ENCODE measurements around the gene RAP1A. TPM values are rescaled to one million over a fixed set of nuclear protein-coding genes. Genes with fewer than 3 reads are reported as not detected.
A peak's percentile ranks its signal among the peaks of the same experiment; 100 is the strongest.

RAP1A gene
- total and polyA plus RNA-seq, 2 donors (not counting 3 experiments of a cell fraction or from before 2014, with no cell fraction given), result 17.8 to 56.4 TPM

- POLR2A ChIA-PET, result no interaction called here
- no TSS peak for BruUV-seq (replicated peaks)
Measured at GRCh38 chr1:111742938-111743549, 123.5 kb downstream of the RAP1A start.

GRCh38 chr1:111743679-111744101, 124.1 kb downstream of the RAP1A start:
- peaks cover 4 to 6% of the 10 kb centered on the region in 2 experiments for H3K27me3 ChIP-seq (ENCODE audit: control insufficient read depth in 2 of 2, insufficient read depth in 2 of 2, low read length in 2 of 2)
- H3K79me2 ChIP-seq (ENCODE audit: control insufficient read depth, insufficient read depth, low read length), result no peaks in the 10 kb centered on the region
- H3K27ac ChIP-seq (ENCODE audit: insufficient read depth, low read depth, low read length), result no peak overlapping the region
- POLR2A ChIA-PET, result interaction anchor here (0.6 kb wide), 1 partner anchor 134 kb away, joined by 5 read pairs; no protein-coding TSS in a partner anchor
- no peak overlapping the region for H2AFZ ChIP-seq (ENCODE audit: low read depth, low read length)
- H3K4me1 ChIP-seq (ENCODE audit: control insufficient read depth, extremely low read depth, insufficient read depth, low read length), result peaks cover 10% of the 10 kb centered on the region
- DNase-seq (ENCODE audit: low read depth, low spot score) (peak; percentile 38), FAIRE-seq (no peak)
- H3K9me3 ChIP-seq (replicated peaks; ENCODE audit: control insufficient read depth, insufficient read depth, low read length), result no peaks in the 10 kb centered on the region
- CTCF ChIA-PET, result interaction anchor here (1.0 to 11.1 kb wide), 5 partner anchors 10 to 262 kb away, joined by 3 to 487 read pairs (median 6); no protein-coding TSS in a partner anchor
- no TSS peak for BruUV-seq (replicated peaks)
- peak; percentile 23 for TF ChIP-seq GATA2 (IDR thresholded peaks at IDR 0.05; ENCODE audit: insufficient read depth, insufficient read length, low read depth, low read length)
- TF ChIP-seq POLR2A (IDR thresholded peaks at IDR 0.05; ENCODE audit: low read depth, low read length), result no peak
- no peak for TF ChIP-seq MAX (IDR thresholded peaks at IDR 0.05; ENCODE audit: insufficient read depth, insufficient read length)
- TF ChIP-seq MYC (IDR thresholded peaks at IDR 0.05; ENCODE audit: low read depth, low read length), result no peak
- no peak for TF ChIP-seq EZH2 (IDR thresholded peaks at IDR 0.05; ENCODE audit: borderline replicate concordance, low read depth, low read length, severe bottlenecking)
- TF ChIP-seq FOS (IDR thresholded peaks at IDR 0.05; ENCODE audit: borderline replicate concordance, insufficient read depth, low read length), result no peak
- no peak for TF ChIP-seq CTCF (IDR thresholded peaks at IDR 0.05; ENCODE audit: extremely low read depth in 1 of 2, insufficient read depth in 1 of 2, low read depth in 1 of 2, low read length in 2 of 2)
- no peak for TF ChIP-seq JUN (IDR thresholded peaks at IDR 0.05; ENCODE audit: borderline replicate concordance, insufficient read depth, insufficient read length, low read depth)
- TF ChIP-seq POLR2AphosphoS5 (IDR thresholded peaks at IDR 0.05; ENCODE audit: insufficient read depth, low read depth, low read length), result no peak
- H3K4me2 ChIP-seq (ENCODE audit: insufficient read depth, low read length), result no peak overlapping the region
- H3K36me3 ChIP-seq (ENCODE audit: control insufficient read depth in 2 of 2, extremely low read depth in 1 of 2, insufficient read depth in 2 of 2, low read length in 2 of 2), result no peaks in the 10 kb centered on the region
- intact Hi-C loops (cut with micrococcal nuclease) (no loop called here), dilution Hi-C loops (cut with MboI; ENCODE audit: extremely low pct_ligation_motif_present, low sequenced_read_pairs) (no loop called here)
- H3K4me3 ChIP-seq (replicated peaks in 1 of 3; ENCODE audit: insufficient read depth in 1 of 3, low read depth in 1 of 3, low read length in 3 of 3), result no peak overlapping the region
- H3K9ac ChIP-seq (replicated peaks; ENCODE audit: extremely low read depth, insufficient read depth, low read length), result no peak overlapping the region
- no peaks in the 10 kb centered on the region for H3K9me1 ChIP-seq (replicated peaks; ENCODE audit: control insufficient read depth, extremely low read depth, insufficient read depth, low read length)
- no peaks in the 10 kb centered on the region for H4K20me1 ChIP-seq (replicated peaks; ENCODE audit: control insufficient read depth, extremely low read depth, insufficient read depth, low read length)

More at GRCh38 chr1:111742938-111743549, 123.5 kb downstream of the RAP1A start:
- H4K20me1 ChIP-seq (replicated peaks; ENCODE audit: control insufficient read depth, extremely low read depth, insufficient read depth, low read length), result no peaks in the 10 kb centered on the region
- no peak overlapping the region for H3K9ac ChIP-seq (replicated peaks; ENCODE audit: extremely low read depth, insufficient read depth, low read length)
- no peak overlapping the region for H3K27ac ChIP-seq (ENCODE audit: insufficient read depth, low read depth, low read length)
- H3K27me3 ChIP-seq (ENCODE audit: control insufficient read depth in 2 of 2, insufficient read depth in 2 of 2, low read length in 2 of 2), result peaks cover 4 to 6% of the 10 kb centered on the region in 2 experiments
- FAIRE-seq, result no peak
- H3K4me2 ChIP-seq (ENCODE audit: insufficient read depth, low read length), result no peak overlapping the region
- TF ChIP-seq POLR2AphosphoS5 (IDR thresholded peaks at IDR 0.05; ENCODE audit: insufficient read depth, low read depth, low read length) (no peak), POLR2A (IDR thresholded peaks at IDR 0.05; ENCODE audit: low read depth, low read length) (no peak)
- dilution Hi-C loops (cut with MboI; ENCODE audit: extremely low pct_ligation_motif_present, low sequenced_read_pairs) (no loop called here), intact Hi-C loops (cut with micrococcal nuclease) (no loop called here)
- DNase-seq (ENCODE audit: low read depth, low spot score), result no peak
- no peak overlapping the region for H3K4me3 ChIP-seq (replicated peaks in 1 of 3; ENCODE audit: insufficient read depth in 1 of 3, low read depth in 1 of 3, low read length in 3 of 3)
- CTCF ChIA-PET, result interaction anchor here (0.9 to 11.1 kb wide), 5 partner anchors 12 to 261 kb away, joined by 3 to 487 read pairs (median 6); no protein-coding TSS in a partner anchor
- H3K79me2 ChIP-seq (ENCODE audit: control insufficient read depth, insufficient read depth, low read length), result no peaks in the 10 kb centered on the region
- no peak overlapping the region for H2AFZ ChIP-seq (ENCODE audit: low read depth, low read length)
- H3K9me1 ChIP-seq (replicated peaks; ENCODE audit: control insufficient read depth, extremely low read depth, insufficient read depth, low read length), result no peaks in the 10 kb centered on the region
- no peaks in the 10 kb centered on the region for H3K36me3 ChIP-seq (ENCODE audit: control insufficient read depth in 2 of 2, extremely low read depth in 1 of 2, insufficient read depth in 2 of 2, low read length in 2 of 2)
- H3K9me3 ChIP-seq (replicated peaks; ENCODE audit: control insufficient read depth, insufficient read depth, low read length), result no peaks in the 10 kb centered on the region
- peaks cover 12% of the 10 kb centered on the region for H3K4me1 ChIP-seq (ENCODE audit: control insufficient read depth, extremely low read depth, insufficient read depth, low read length)
